Esophagus squamous epithelium (tissue), 5 donors: Measurements from ENCODE around the gene TBCD. TPM values are rescaled to one million over a fixed set of nuclear protein-coding genes. Genes with fewer than 3 reads are reported as not detected.
A peak's percentile ranks its signal among the peaks of the same experiment; 100 is the strongest.
"Not testable (repeated sequence)": the region's sequence is repeated elsewhere in the genome, so short reads cannot be mapped to it uniquely, and the experiment has no call there.

ENCODE experiments used
- DNase-seq: peaks from one replicate; lab custom pipeline; 2025; lab: John Stamatoyannopoulos, UW
- H3K27ac ChIP-seq, 4 donors: fragments of 200-600 bp; sonication (generic); one replicate each; pipeline ENCODE4 v1.5.1; 2016 to 2019; ENCODE audit warnings: mild to moderate bottlenecking in 1 of 4
- H3K27me3 ChIP-seq, 4 donors: fragments of 200-600 bp; sonication (generic); 1 replicate in 3 of 4; 2 replicates in 1 of 4; pipeline versions ENCODE4 v1.5.1 to v1.6.0; 2017 to 2021; ENCODE audit warnings: antibody characterized with exemption in 1 of 4
- H3K36me3 ChIP-seq, 3 donors: fragments of 200-600 bp; sonication (generic); one replicate each; pipeline ENCODE4 v1.5.1; 2016 to 2019
- H3K4me1 ChIP-seq, 3 donors: fragments of 200-600 bp; sonication (generic); one replicate each; pipeline ENCODE4 v1.5.1; 2017 to 2019
- H3K4me3 ChIP-seq, 4 donors: fragments of 200-600 bp; sonication (generic); 1 replicate in 3 of 4; 2 replicates in 1 of 4; pipeline ENCODE4 v1.5.1; 2016 to 2019; ENCODE audit warnings: mild to moderate bottlenecking in 2 of 4, moderate library complexity in 1 of 4
- H3K9me3 ChIP-seq, 3 donors: fragments of 200-600 bp; sonication (generic); one replicate each; pipeline ENCODE4 v1.5.1; 2016 to 2019
- POLR2A ChIP-seq, 4 donors: fragments of 450-650 bp; IDR thresholded peaks; one replicate each; pipeline ENCODE4 v1.6.1; 2017; ENCODE audit warnings: antibody characterized with exemption in 4 of 4, mild to moderate bottlenecking in 4 of 4, moderate library complexity in 3 of 4
- WGBS, 2 donors: methylation state at CpG; one replicate each; pipeline ENCODE4 v1.1.5; 2018; 5-methylcytosine and 5-hydroxymethylcytosine counted together
- intact Hi-C: fragments of 100-400 bp; cut with DNase I; formaldehyde crosslinking; loops from one replicate; pipeline ENCODE4 v1.15.0; 2022
- total RNA-seq, 4 donors: library from RNA; depleted of rRNA; stranded (reverse); fragments of >200 nt; gene quantifications; one replicate each; pipeline ENCODE4 v1.1.0, GENCODE V29; 2016
- TF ChIP-seq, protein P1 (sequence below), 6 experiments: fragments of 450-650 bp in 4 of 6; fragments of 200-600 bp in 2 of 6; sonication (generic) in 2 of 6; IDR thresholded peaks; one replicate each; pipeline ENCODE4 v1.5.1; 2016 to 2019; ENCODE audit warnings: antibody characterized with exemption in 6 of 6, mild to moderate bottlenecking in 4 of 6, moderate library complexity in 4 of 6
- donor health status: DM: yes; HTN: yes; CAD: no.

The TBCD gene
- total RNA-seq, 4 donors from 2014 or later = 38.8 to 58.3 (median 55.0) TPM

GRCh38 chr17:82767041-82767754 lies 15.3 kb downstream of the TBCD start:
- Histone ChIP-seq H3K4me3 (no peak overlapping the region), H3K27ac (no peak overlapping the region), H3K9me3 (no peaks in the 10 kb centered on the region), H3K27me3 (no peaks in the 10 kb centered on the region), H3K36me3 (peaks cover 0 to 78% (median 10%) of the 10 kb centered on the region in 3 donors), H3K4me1 (peaks cover 0 to 9% (median 5%) of the 10 kb centered on the region in 3 donors)
- WGBS, 2 donors = 64 to 65% methylated on average over 19 to 20 of the region's 24 CpGs
- DNase-seq = no peak
- intact Hi-C loops = no loop called here
- TF ChIP-seq, protein P1, sequence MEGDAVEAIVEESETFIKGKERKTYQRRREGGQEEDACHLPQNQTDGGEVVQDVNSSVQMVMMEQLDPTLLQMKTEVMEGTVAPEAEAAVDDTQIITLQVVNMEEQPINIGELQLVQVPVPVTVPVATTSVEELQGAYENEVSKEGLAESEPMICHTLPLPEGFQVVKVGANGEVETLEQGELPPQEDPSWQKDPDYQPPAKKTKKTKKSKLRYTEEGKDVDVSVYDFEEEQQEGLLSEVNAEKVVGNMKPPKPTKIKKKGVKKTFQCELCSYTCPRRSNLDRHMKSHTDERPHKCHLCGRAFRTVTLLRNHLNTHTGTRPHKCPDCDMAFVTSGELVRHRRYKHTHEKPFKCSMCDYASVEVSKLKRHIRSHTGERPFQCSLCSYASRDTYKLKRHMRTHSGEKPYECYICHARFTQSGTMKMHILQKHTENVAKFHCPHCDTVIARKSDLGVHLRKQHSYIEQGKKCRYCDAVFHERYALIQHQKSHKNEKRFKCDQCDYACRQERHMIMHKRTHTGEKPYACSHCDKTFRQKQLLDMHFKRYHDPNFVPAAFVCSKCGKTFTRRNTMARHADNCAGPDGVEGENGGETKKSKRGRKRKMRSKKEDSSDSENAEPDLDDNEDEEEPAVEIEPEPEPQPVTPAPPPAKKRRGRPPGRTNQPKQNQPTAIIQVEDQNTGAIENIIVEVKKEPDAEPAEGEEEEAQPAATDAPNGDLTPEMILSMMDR (IDR thresholded peaks at IDR 0.05) = peak; percentile 37 to 65 (median 50)
- no peak for TF ChIP-seq POLR2A (IDR thresholded peaks at IDR 0.05)

- intact Hi-C loops = no loop called here
- peaks cover 0 to 15% (median 7%) of the 10 kb centered on the region in 3 donors for H3K4me1 ChIP-seq
- no peaks in the 10 kb centered on the region for H3K27me3 ChIP-seq
- no peaks in the 10 kb centered on the region for H3K9me3 ChIP-seq
- WGBS, 2 donors = 76 to 94% methylated on average over 6 to 7 of the region's 7 CpGs
- no peak for TF ChIP-seq POLR2A (IDR thresholded peaks at IDR 0.05)
- TF ChIP-seq, protein P1 (IDR thresholded peaks at IDR 0.05) = no peak
- H3K4me3 ChIP-seq = no peak overlapping the region
- DNase-seq = no peak
- H3K27ac ChIP-seq = no peak overlapping the region
- peaks cover 0 to 73% (median 10%) of the 10 kb centered on the region in 3 donors for H3K36me3 ChIP-seq
These were observed 17.2 kb downstream of the TBCD start for GRCh38 chr17:82769041-82769440.

DNA sequence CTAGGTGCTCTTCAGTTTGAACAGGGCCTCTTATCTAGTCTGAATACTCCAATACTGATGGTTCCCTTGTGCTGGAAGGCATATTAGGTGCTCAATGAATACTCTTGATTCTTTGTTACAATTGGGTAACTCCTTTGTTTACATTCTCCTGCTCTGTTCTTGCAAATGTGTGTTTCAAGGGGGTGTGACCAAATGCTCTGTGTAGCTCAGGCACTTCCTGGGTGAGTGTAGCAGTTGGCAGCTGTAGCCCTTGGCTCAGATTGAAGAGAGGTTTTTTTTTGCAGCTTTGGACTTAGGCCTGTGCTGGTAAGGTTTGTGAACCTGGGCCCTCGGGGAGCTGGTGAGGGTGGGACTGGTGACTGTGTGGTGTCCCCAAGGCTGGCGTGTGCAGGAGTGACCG lies 20.2 kb downstream of the TBCD start:
- DNase-seq = no peak
- Histone ChIP-seq H3K27ac (peak overlapping the region in 3 of 4 donors; percentile 14 to 34 (median 28)), H3K36me3 (peaks cover 0 to 61% (median 6%) of the 10 kb centered on the region in 3 donors), H3K9me3 (no peaks in the 10 kb centered on the region), H3K27me3 (no peaks in the 10 kb centered on the region), H3K4me3 (no peak overlapping the region), H3K4me1 (peaks cover 0 to 26% (median 13%) of the 10 kb centered on the region in 3 donors)
- no CpG with 5 or more reads among the region's 3 CpGs for WGBS, 2 donors
- TF ChIP-seq, protein P1 (IDR thresholded peaks at IDR 0.05) = peak in 1 of 6 experiments; percentile 5
- TF ChIP-seq POLR2A (IDR thresholded peaks at IDR 0.05) = no peak
- intact Hi-C loops = loop anchor here (10.0 kb wide), 1 partner anchor 107 kb away; no protein-coding TSS in a partner anchor

- H3K9me3 ChIP-seq, DNase-seq, H3K27ac ChIP-seq, H3K4me3 ChIP-seq, H3K27me3 ChIP-seq: not testable (repeated sequence)
- WGBS, 2 donors = 80 to 81% methylated on average over 12 to 16 of the region's 19 CpGs
- peaks cover 0 to 36% (median 0%) of the 10 kb centered on the region in 3 donors for H3K36me3 ChIP-seq
- peaks cover 0 to 28% (median 13%) of the 10 kb centered on the region in 3 donors for H3K4me1 ChIP-seq
- intact Hi-C loops = loop anchor here (10.0 kb wide), 1 partner anchor 110 kb away; no protein-coding TSS in a partner anchor
These were observed 22.6 kb downstream of the TBCD start for GRCh38 chr17:82774456-82774855.

DNA sequence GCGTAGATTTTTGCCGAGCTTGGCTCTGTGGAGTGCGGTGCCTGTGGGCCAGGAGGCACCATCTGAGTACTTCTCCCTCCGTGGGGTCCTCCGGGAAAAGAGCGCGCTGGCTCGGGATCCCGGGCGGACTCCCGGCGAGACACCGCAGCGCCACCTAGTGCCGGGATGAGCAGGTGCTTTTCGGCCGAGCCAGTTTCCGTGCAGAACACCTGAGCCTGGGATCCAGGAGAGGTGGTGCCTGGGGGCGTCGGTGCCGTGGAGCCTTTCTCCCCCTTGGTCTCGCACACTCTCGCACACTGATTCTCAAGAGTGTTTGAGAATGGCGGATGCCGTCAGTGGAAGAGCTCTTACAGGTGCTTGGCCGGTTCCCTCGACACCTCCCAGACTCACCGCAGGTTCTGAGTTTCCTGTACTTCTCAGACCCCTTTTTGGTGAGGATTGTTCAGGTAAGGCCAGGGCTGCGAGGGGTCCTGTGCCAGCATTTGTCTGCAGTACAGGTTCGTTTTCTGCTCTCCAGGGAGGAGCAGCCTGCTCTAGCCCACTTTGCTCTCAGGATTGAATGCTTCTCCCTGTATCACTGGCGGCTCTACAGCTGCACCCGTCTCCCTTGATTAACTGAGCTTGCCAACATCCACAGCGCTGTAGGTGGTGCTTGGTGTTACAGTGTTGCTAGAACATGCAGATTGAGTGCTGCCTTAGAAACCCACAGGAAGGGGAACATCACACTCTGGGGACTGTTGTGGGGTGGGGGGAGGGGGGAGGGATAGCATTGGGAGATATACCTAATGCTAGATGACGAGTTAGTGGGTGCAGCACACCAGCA lies 23.3 kb downstream of the TBCD start:
- TF ChIP-seq POLR2A (IDR thresholded peaks at IDR 0.05) = no peak
- TF ChIP-seq, protein P1 (IDR thresholded peaks at IDR 0.05) = peak; percentile 52 to 91 (median 80)
- intact Hi-C loops = loop anchor here (10.0 kb wide), 1 partner anchor 110 kb away; no protein-coding TSS in a partner anchor
- Histone ChIP-seq H3K27me3 (no peaks in the 10 kb centered on the region), H3K4me3 (peak overlapping the region in 3 of 4 donors; percentile 8 to 52 (median 11)), H3K9me3 (no peaks in the 10 kb centered on the region), H3K36me3 (peaks cover 0 to 29% (median 0%) of the 10 kb centered on the region in 3 donors), H3K27ac (no peak overlapping the region), H3K4me1 (peaks cover 0 to 35% (median 13%) of the 10 kb centered on the region in 3 donors)
- 54 to 79% methylated on average over 4 to 12 of the region's 34 CpGs for WGBS, 2 donors
- no peak for DNase-seq
